T-helper 1 cell treated with Interleukin-12 subunit alpha and Interleukin-12 subunit beta and Interleukin-4 antibody, amounts not matched to agents 30 μg/mL and 1 μg/mL, for 36 hours (primary cell): ENCODE data around the gene ARHGAP29.
"Not testable (repeated sequence)": the region's sequence is repeated elsewhere in the genome, so short reads cannot be mapped to it uniquely, and the experiment has no call there.

Experiments used
- H3K27ac Mint-ChIP-seq: one replicate; pipeline ENCODE4 v1.8.0; 2021; ENCODE audit warnings: mild to moderate bottlenecking, mixed read lengths
- H3K27me3 Mint-ChIP-seq: one replicate; pipeline ENCODE4 v1.8.0; 2021; ENCODE audit warnings: low read depth, mixed read lengths
- H3K36me3 Mint-ChIP-seq: one replicate; pipeline ENCODE4 v1.8.0; 2021; ENCODE audit warnings: low read depth, mixed read lengths
- H3K4me1 Mint-ChIP-seq: one replicate; pipeline ENCODE4 v1.8.0; 2021; ENCODE audit warnings: low read depth, mixed read lengths
- H3K4me3 Mint-ChIP-seq: one replicate; pipeline ENCODE4 v1.8.0; 2021; ENCODE audit warnings: mild to moderate bottlenecking, moderate library complexity, mixed read lengths
- H3K9me3 Mint-ChIP-seq: one replicate; pipeline ENCODE4 v1.8.0; 2021; ENCODE audit warnings: mixed read lengths

Gene ARHGAP29

GRCh38 chr1:94154989-94155388 lies 82.4 kb downstream of the ARHGAP29 start:
- Mint-ChIP-seq H3K4me1 (no peaks in the 10 kb centered on the region), H3K27ac (no peak overlapping the region), H3K36me3 (no peaks in the 10 kb centered on the region), H3K4me3 (no peak overlapping the region), H3K9me3 (no peaks in the 10 kb centered on the region), H3K27me3 (peaks cover 10% of the 10 kb centered on the region)

GRCh38 chr1:94153133-94153532 lies 84.3 kb downstream of the ARHGAP29 start:
- no peak overlapping the region for H3K27ac Mint-ChIP-seq
- no peak overlapping the region for H3K4me3 Mint-ChIP-seq
- no peaks in the 10 kb centered on the region for H3K9me3 Mint-ChIP-seq
- peaks cover 4% of the 10 kb centered on the region for H3K27me3 Mint-ChIP-seq
- H3K4me1 Mint-ChIP-seq: no peaks in the 10 kb centered on the region
- no peaks in the 10 kb centered on the region for H3K36me3 Mint-ChIP-seq

- not testable (repeated sequence) for H3K27ac Mint-ChIP-seq, H3K4me3 Mint-ChIP-seq, H3K36me3 Mint-ChIP-seq, H3K9me3 Mint-ChIP-seq, H3K4me1 Mint-ChIP-seq, H3K27me3 Mint-ChIP-seq
Observed at GRCh38 chr1:94149166-94149565, 88.2 kb downstream of the ARHGAP29 start.

GRCh38 chr1:94146273-94146672 lies 91.1 kb downstream of the ARHGAP29 start:
- no peak overlapping the region for H3K4me3 Mint-ChIP-seq
- H3K9me3 Mint-ChIP-seq: no peaks in the 10 kb centered on the region
- no peaks in the 10 kb centered on the region for H3K36me3 Mint-ChIP-seq
- no peaks in the 10 kb centered on the region for H3K4me1 Mint-ChIP-seq
- no peak overlapping the region for H3K27ac Mint-ChIP-seq
- peaks cover 4% of the 10 kb centered on the region for H3K27me3 Mint-ChIP-seq

- no peaks in the 10 kb centered on the region for H3K9me3 Mint-ChIP-seq
- peaks cover 4% of the 10 kb centered on the region for H3K27me3 Mint-ChIP-seq
- no peak overlapping the region for H3K27ac Mint-ChIP-seq
- no peaks in the 10 kb centered on the region for H3K36me3 Mint-ChIP-seq
- H3K4me3 Mint-ChIP-seq: no peak overlapping the region
- no peaks in the 10 kb centered on the region for H3K4me1 Mint-ChIP-seq
Observed at GRCh38 chr1:94144836-94145235, 92.5 kb downstream of the ARHGAP29 start.

- no peaks in the 10 kb centered on the region for H3K4me1 Mint-ChIP-seq
- peaks cover 4% of the 10 kb centered on the region for H3K27me3 Mint-ChIP-seq
- no peak overlapping the region for H3K27ac Mint-ChIP-seq
- no peaks in the 10 kb centered on the region for H3K36me3 Mint-ChIP-seq
- no peaks in the 10 kb centered on the region for H3K9me3 Mint-ChIP-seq
- H3K4me3 Mint-ChIP-seq: no peak overlapping the region
Observed at GRCh38 chr1:94143809-94144176, 93.6 kb downstream of the ARHGAP29 start.

- Mint-ChIP-seq H3K9me3 (no peaks in the 10 kb centered on the region), H3K4me3 (no peak overlapping the region), H3K36me3 (no peaks in the 10 kb centered on the region), H3K27me3 (peaks cover 4% of the 10 kb centered on the region), H3K27ac (no peak overlapping the region), H3K4me1 (no peaks in the 10 kb centered on the region)
Observed at GRCh38 chr1:94143173-94143808, 94.1 kb downstream of the ARHGAP29 start.

- H3K4me3 Mint-ChIP-seq: no peak overlapping the region
- H3K9me3 Mint-ChIP-seq: no peaks in the 10 kb centered on the region
- no peak overlapping the region for H3K27ac Mint-ChIP-seq
- H3K4me1 Mint-ChIP-seq: no peaks in the 10 kb centered on the region
- H3K36me3 Mint-ChIP-seq: no peaks in the 10 kb centered on the region
- H3K27me3 Mint-ChIP-seq: peaks cover 4% of the 10 kb centered on the region
Observed at GRCh38 chr1:94142583-94142982, 94.8 kb downstream of the ARHGAP29 start.

GRCh38 chr1:94142022-94142421 lies 95.4 kb downstream of the ARHGAP29 start:
- H3K9me3 Mint-ChIP-seq: no peaks in the 10 kb centered on the region
- no peak overlapping the region for H3K27ac Mint-ChIP-seq
- no peaks in the 10 kb centered on the region for H3K36me3 Mint-ChIP-seq
- H3K4me3 Mint-ChIP-seq: no peak overlapping the region
- peaks cover 4% of the 10 kb centered on the region for H3K27me3 Mint-ChIP-seq
- no peaks in the 10 kb centered on the region for H3K4me1 Mint-ChIP-seq

GRCh38 chr1:94132111-94132510 lies 105.3 kb downstream of the ARHGAP29 start:
- Mint-ChIP-seq H3K4me3 (no peak overlapping the region), H3K27ac (no peak overlapping the region), H3K4me1 (no peaks in the 10 kb centered on the region), H3K36me3 (no peaks in the 10 kb centered on the region), H3K27me3 (no peaks in the 10 kb centered on the region), H3K9me3 (peaks cover 7% of the 10 kb centered on the region)

- H3K4me1 Mint-ChIP-seq: no peaks in the 10 kb centered on the region
- H3K9me3 Mint-ChIP-seq: peaks cover 7% of the 10 kb centered on the region
- H3K27me3 Mint-ChIP-seq: no peaks in the 10 kb centered on the region
- H3K27ac Mint-ChIP-seq: no peak overlapping the region
- no peak overlapping the region for H3K4me3 Mint-ChIP-seq
- H3K36me3 Mint-ChIP-seq: no peaks in the 10 kb centered on the region
Observed at GRCh38 chr1:94130851-94131595, 106.4 kb downstream of the ARHGAP29 start.

GRCh38 chr1:94126651-94127050 lies 110.7 kb downstream of the ARHGAP29 start:
- Mint-ChIP-seq H3K27ac (no peak overlapping the region), H3K4me1 (no peaks in the 10 kb centered on the region), H3K27me3 (peaks cover 8% of the 10 kb centered on the region)

GRCh38 chr1:94125551-94126514 lies 111.6 kb downstream of the ARHGAP29 start:
- Mint-ChIP-seq H3K4me1 (no peaks in the 10 kb centered on the region), H3K36me3 (no peaks in the 10 kb centered on the region), H3K27me3 (peaks cover 8% of the 10 kb centered on the region), H3K27ac (no peak overlapping the region), H3K9me3 (no peaks in the 10 kb centered on the region), H3K4me3 (no peak overlapping the region)

More at GRCh38 chr1:94126651-94127050, 110.7 kb downstream of the ARHGAP29 start:
- H3K36me3 Mint-ChIP-seq: no peaks in the 10 kb centered on the region
- no peaks in the 10 kb centered on the region for H3K9me3 Mint-ChIP-seq
- H3K4me3 Mint-ChIP-seq: no peak overlapping the region

GRCh38 chr1:94124538-94124937 lies 112.8 kb downstream of the ARHGAP29 start:
- Mint-ChIP-seq H3K9me3 (no peaks in the 10 kb centered on the region), H3K4me3 (no peak overlapping the region), H3K4me1 (no peaks in the 10 kb centered on the region), H3K36me3 (no peaks in the 10 kb centered on the region), H3K27me3 (peaks cover 8% of the 10 kb centered on the region), H3K27ac (no peak overlapping the region)
